ENCODE data around the gene IRX3. TPM values are rescaled to one million over a fixed set of nuclear protein-coding genes. Genes with fewer than 3 reads are reported as not detected.

The IRX3 gene
- total RNA-seq, 1 experiment from 2014 or later, result not detected

DNA sequence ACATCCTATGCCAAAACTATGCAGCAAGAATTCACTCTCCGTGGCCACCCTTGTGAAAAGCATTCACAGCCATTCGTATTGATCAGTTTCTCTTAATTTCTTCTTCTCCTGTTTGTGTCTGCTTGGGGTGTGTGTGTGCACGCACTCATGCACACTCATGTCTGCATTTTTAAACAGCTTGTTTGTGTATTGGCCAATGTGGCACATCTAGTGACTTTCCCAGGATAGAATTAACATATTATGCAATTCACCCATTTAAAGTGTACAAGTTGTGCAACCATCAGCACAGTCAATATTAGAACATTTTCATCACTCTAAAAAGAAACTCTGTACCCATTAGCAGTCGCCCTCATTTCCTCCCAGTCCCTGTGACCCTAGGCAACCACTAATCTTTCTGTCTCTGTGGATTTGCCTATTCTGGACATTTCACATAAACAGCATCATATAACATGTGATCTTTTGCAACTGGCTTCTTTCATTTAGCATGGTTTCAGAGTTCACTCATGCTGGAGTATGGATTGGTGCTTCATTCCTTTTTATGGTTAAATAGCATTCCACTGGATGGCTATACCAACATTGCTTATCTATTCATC, 20.1 kb downstream of the IRX3 start:
- TF ChIP-seq EZH2phosphoT487 (IDR thresholded peaks at IDR 0.05; ENCODE audit: borderline replicate concordance, low read length) (no peak), EZH2 (IDR thresholded peaks at IDR 0.05; ENCODE audit: low read length, unreplicated experiment) (no peak)
- TF ChIP-seq, protein P1, sequence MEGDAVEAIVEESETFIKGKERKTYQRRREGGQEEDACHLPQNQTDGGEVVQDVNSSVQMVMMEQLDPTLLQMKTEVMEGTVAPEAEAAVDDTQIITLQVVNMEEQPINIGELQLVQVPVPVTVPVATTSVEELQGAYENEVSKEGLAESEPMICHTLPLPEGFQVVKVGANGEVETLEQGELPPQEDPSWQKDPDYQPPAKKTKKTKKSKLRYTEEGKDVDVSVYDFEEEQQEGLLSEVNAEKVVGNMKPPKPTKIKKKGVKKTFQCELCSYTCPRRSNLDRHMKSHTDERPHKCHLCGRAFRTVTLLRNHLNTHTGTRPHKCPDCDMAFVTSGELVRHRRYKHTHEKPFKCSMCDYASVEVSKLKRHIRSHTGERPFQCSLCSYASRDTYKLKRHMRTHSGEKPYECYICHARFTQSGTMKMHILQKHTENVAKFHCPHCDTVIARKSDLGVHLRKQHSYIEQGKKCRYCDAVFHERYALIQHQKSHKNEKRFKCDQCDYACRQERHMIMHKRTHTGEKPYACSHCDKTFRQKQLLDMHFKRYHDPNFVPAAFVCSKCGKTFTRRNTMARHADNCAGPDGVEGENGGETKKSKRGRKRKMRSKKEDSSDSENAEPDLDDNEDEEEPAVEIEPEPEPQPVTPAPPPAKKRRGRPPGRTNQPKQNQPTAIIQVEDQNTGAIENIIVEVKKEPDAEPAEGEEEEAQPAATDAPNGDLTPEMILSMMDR (conservative IDR thresholded peaks at IDR 0.05; ENCODE audit: low read depth, low read length), result no peak
- H4K20me1 ChIP-seq (ENCODE audit: low read length), result no peaks in the 10 kb centered on the region
- no peak for ATAC-seq

DNA sequence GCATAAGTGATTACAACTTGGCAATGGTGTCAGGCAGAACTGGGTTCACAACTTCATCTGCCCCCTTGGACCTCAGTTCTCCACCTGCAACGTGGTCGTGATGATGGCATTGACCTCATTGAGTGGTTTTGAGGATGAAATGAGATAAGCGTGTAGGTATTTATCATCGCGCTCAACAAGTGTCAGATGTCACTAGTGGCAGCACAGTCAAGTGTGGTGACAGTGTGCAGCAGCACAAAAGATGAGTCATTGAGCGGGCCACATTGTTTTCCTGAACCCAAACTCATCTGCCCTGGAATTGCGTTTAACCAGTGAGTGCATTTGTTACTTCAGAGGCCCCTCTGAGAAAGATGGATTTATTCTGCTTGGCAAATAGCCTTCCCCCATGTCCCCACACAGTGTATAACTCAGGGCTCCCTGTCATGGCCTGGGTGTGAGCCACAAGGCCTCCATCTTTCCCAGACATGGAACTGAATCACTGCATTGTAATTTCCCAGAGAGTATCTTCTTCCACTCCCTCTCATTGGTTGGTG, 20.9 kb downstream of the IRX3 start:
- H3K4me1 ChIP-seq (ENCODE audit: insufficient read depth, low read length), result no peaks in the 10 kb centered on the region
- no peak overlapping the region for H3K27ac ChIP-seq (ENCODE audit: low read length)
- H3K79me2 ChIP-seq (ENCODE audit: low read length), result no peaks in the 10 kb centered on the region
- no TSS peak for BruUV-seq (replicated peaks)
- no peaks in the 10 kb centered on the region for H3K36me3 ChIP-seq (ENCODE audit: low read depth, low read length)
- DNase-seq, result no peak
- intact Hi-C loops (cut with micrococcal nuclease), result no loop called here
- TF ChIP-seq EZH2phosphoT487 (IDR thresholded peaks at IDR 0.05; ENCODE audit: borderline replicate concordance, low read length) (no peak), EZH2 (IDR thresholded peaks at IDR 0.05; ENCODE audit: low read length, unreplicated experiment) (no peak)
- TF ChIP-seq, protein P1 (conservative IDR thresholded peaks at IDR 0.05; ENCODE audit: low read depth, low read length), result no peak
- ChIA-PET POLR2A (ENCODE audit: unreplicated experiment) (no interaction called here), CTCF (no interaction called here)
- no peaks in the 10 kb centered on the region for H3K9me3 ChIP-seq (ENCODE audit: low read length)
- no peak overlapping the region for H3K4me2 ChIP-seq (ENCODE audit: low read length)
- no peaks in the 10 kb centered on the region for H4K20me1 ChIP-seq (ENCODE audit: low read length)
- no peaks in the 10 kb centered on the region for H3K9me2 ChIP-seq (replicated peaks; ENCODE audit: low read length)
- ATAC-seq, result no peak
- no peak overlapping the region for H2AFZ ChIP-seq (ENCODE audit: low read length)
- H3F3A ChIP-seq (ENCODE audit: low read length, unreplicated experiment), result no peaks in the 10 kb centered on the region
- H3K9ac ChIP-seq (ENCODE audit: low read length), result no peak overlapping the region
- no peak overlapping the region for H3K4me3 ChIP-seq (ENCODE audit: low read length)
- H3K27me3 ChIP-seq (ENCODE audit: low read length), result no peaks in the 10 kb centered on the region

More for the DNA sequence above, 20.1 kb downstream of the IRX3 start:
- Histone ChIP-seq H3K4me2 (ENCODE audit: low read length) (no peak overlapping the region), H3K79me2 (ENCODE audit: low read length) (no peaks in the 10 kb centered on the region), H3K27ac (ENCODE audit: low read length) (no peak overlapping the region), H3K9me2 (replicated peaks; ENCODE audit: low read length) (no peaks in the 10 kb centered on the region), H3K4me3 (ENCODE audit: low read length) (no peak overlapping the region), H3K36me3 (ENCODE audit: low read depth, low read length) (no peaks in the 10 kb centered on the region), H3K9me3 (ENCODE audit: low read length) (no peaks in the 10 kb centered on the region), H3K9ac (ENCODE audit: low read length) (no peak overlapping the region), H3K27me3 (ENCODE audit: low read length) (no peaks in the 10 kb centered on the region), H2AFZ (ENCODE audit: low read length) (no peak overlapping the region), H3F3A (ENCODE audit: low read length, unreplicated experiment) (no peaks in the 10 kb centered on the region), H3K4me1 (ENCODE audit: insufficient read depth, low read length) (no peaks in the 10 kb centered on the region)
- no TSS peak for BruUV-seq (replicated peaks)
- CTCF ChIA-PET, result no interaction called here
- no peak for DNase-seq
- POLR2A ChIA-PET (ENCODE audit: unreplicated experiment), result no interaction called here
- intact Hi-C loops (cut with micrococcal nuclease), result no loop called here

DNA sequence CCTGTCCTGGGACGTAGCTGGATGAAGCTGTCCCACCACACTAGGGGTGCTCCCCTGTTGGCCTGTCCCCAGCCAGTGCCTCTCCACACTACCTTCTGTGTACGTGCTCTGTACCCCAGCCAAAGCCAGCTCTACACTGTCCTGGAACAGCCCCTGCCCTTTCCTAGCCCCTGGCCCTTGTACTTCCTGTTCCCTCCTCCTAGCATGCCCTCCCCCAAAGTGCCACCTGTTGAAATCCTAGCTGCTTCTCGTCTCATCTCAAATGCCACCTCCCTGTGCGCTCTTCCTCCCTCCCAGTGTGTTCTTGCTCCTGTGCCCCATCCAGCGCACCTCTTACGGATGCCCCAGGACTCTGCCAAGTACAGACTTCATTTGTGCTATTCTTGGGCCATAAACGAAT, 33.5 kb downstream of the IRX3 start:
- Histone ChIP-seq H3K36me3 (ENCODE audit: low read depth, low read length) (no peaks in the 10 kb centered on the region), H3K27ac (ENCODE audit: low read length) (no peak overlapping the region), H3K4me2 (ENCODE audit: low read length) (no peak overlapping the region), H4K20me1 (ENCODE audit: low read length) (no peaks in the 10 kb centered on the region), H3K9ac (ENCODE audit: low read length) (no peak overlapping the region), H3K4me3 (ENCODE audit: low read length) (no peak overlapping the region), H3K79me2 (ENCODE audit: low read length) (no peaks in the 10 kb centered on the region), H2AFZ (ENCODE audit: low read length) (no peak overlapping the region), H3K9me3 (ENCODE audit: low read length) (no peaks in the 10 kb centered on the region), H3K4me1 (ENCODE audit: insufficient read depth, low read length) (no peaks in the 10 kb centered on the region), H3K27me3 (ENCODE audit: low read length) (peaks cover 15% of the 10 kb centered on the region), H3F3A (ENCODE audit: low read length, unreplicated experiment) (no peaks in the 10 kb centered on the region), H3K9me2 (replicated peaks; ENCODE audit: low read length) (no peaks in the 10 kb centered on the region)
- ATAC-seq (no peak), DNase-seq (no peak)
- TF ChIP-seq EZH2phosphoT487 (IDR thresholded peaks at IDR 0.05; ENCODE audit: borderline replicate concordance, low read length), result no peak
- no peak for TF ChIP-seq EZH2 (IDR thresholded peaks at IDR 0.05; ENCODE audit: low read length, unreplicated experiment)
- TF ChIP-seq, protein P1 (conservative IDR thresholded peaks at IDR 0.05; ENCODE audit: low read depth, low read length), result no peak
- BruUV-seq (replicated peaks), result no TSS peak
- intact Hi-C loops (cut with micrococcal nuclease), result no loop called here
- ChIA-PET POLR2A (ENCODE audit: unreplicated experiment) (no interaction called here), CTCF (interaction anchor here (0.6 kb wide), 1 partner anchor 74 kb away, joined by 4 read pairs; no protein-coding TSS in a partner anchor)
